ENCODE results near the gene MAP2K2. TPM values are rescaled to one million over a fixed set of nuclear protein-coding genes. Genes with fewer than 3 reads are reported as not detected.

Gene MAP2K2
- total RNA-seq, 1 experiment from 2014 or later = 171 TPM

GRCh38 chr19:4049432-4049831 is 74.5 kb downstream of the MAP2K2 start:
- no peaks in the 10 kb centered on the region for H3K27me3 Mint-ChIP-seq (ENCODE audit: insufficient read depth, unreplicated experiment)
- CTCF ChIA-PET = interaction anchor here (0.6 kb wide), 1 partner anchor 295 kb away, joined by 3 read pairs; no protein-coding TSS in a partner anchor
- H3K4me1 Mint-ChIP-seq (ENCODE audit: insufficient read depth, unreplicated experiment) = peaks cover 34% of the 10 kb centered on the region
- no peak overlapping the region for H3K4me3 Mint-ChIP-seq (ENCODE audit: unreplicated experiment)
- H3K27ac Mint-ChIP-seq (ENCODE audit: low read depth, unreplicated experiment) = no peak overlapping the region
- POLR2A ChIA-PET = interaction anchor here (0.7 to 1.2 kb wide), 2 partner anchors 64 to 159 kb away, joined by 3 to 4 read pairs; partner anchors contain the start of gene EEF2
- no peak for DNase-seq (ENCODE audit: unreplicated experiment)
- TF ChIP-seq CTCF (IDR thresholded peaks at IDR 0.05; ENCODE audit: unreplicated experiment) = no peak
- H3K36me3 Mint-ChIP-seq (ENCODE audit: insufficient read depth, unreplicated experiment) = peaks cover 93% of the 10 kb centered on the region
- H3K9me3 Mint-ChIP-seq (ENCODE audit: unreplicated experiment) = no peaks in the 10 kb centered on the region
- intact Hi-C loops (cut with micrococcal nuclease) = no loop called here
- BruUV-seq (replicated peaks) = no TSS peak

- no peak overlapping the region for H3K4me3 Mint-ChIP-seq (ENCODE audit: unreplicated experiment)
- no TSS peak for BruUV-seq (replicated peaks)
- H3K27me3 Mint-ChIP-seq (ENCODE audit: insufficient read depth, unreplicated experiment) = no peaks in the 10 kb centered on the region
- ChIA-PET POLR2A (no interaction called here), CTCF (no interaction called here)
- no peaks in the 10 kb centered on the region for H3K9me3 Mint-ChIP-seq (ENCODE audit: unreplicated experiment)
- TF ChIP-seq CTCF (IDR thresholded peaks at IDR 0.05; ENCODE audit: unreplicated experiment) = no peak
- H3K4me1 Mint-ChIP-seq (ENCODE audit: insufficient read depth, unreplicated experiment) = peaks cover 18% of the 10 kb centered on the region
- intact Hi-C loops (cut with micrococcal nuclease) = no loop called here
- no peak overlapping the region for H3K27ac Mint-ChIP-seq (ENCODE audit: low read depth, unreplicated experiment)
- H3K36me3 Mint-ChIP-seq (ENCODE audit: insufficient read depth, unreplicated experiment) = peaks cover 75% of the 10 kb centered on the region
- no peak for DNase-seq (ENCODE audit: unreplicated experiment)
Observed at GRCh38 chr19:4046946-4047683, 76.8 kb downstream of the MAP2K2 start.

- H3K9me3 Mint-ChIP-seq (ENCODE audit: unreplicated experiment) = no peaks in the 10 kb centered on the region
- intact Hi-C loops (cut with micrococcal nuclease) = no loop called here
- TF ChIP-seq CTCF (IDR thresholded peaks at IDR 0.05; ENCODE audit: unreplicated experiment) = no peak
- H3K27ac Mint-ChIP-seq (ENCODE audit: low read depth, unreplicated experiment) = no peak overlapping the region
- H3K27me3 Mint-ChIP-seq (ENCODE audit: insufficient read depth, unreplicated experiment) = no peaks in the 10 kb centered on the region
- no peak for DNase-seq (ENCODE audit: unreplicated experiment)
- ChIA-PET POLR2A (no interaction called here), CTCF (no interaction called here)
- H3K4me3 Mint-ChIP-seq (ENCODE audit: unreplicated experiment) = no peak overlapping the region
- H3K36me3 Mint-ChIP-seq (ENCODE audit: insufficient read depth, unreplicated experiment) = peaks cover 75% of the 10 kb centered on the region
- peaks cover 11% of the 10 kb centered on the region for H3K4me1 Mint-ChIP-seq (ENCODE audit: insufficient read depth, unreplicated experiment)
- BruUV-seq (replicated peaks) = no TSS peak
Observed at GRCh38 chr19:4046362-4046691, 77.6 kb downstream of the MAP2K2 start.

- ChIA-PET CTCF (no interaction called here), POLR2A (no interaction called here)
- no peak for DNase-seq (ENCODE audit: unreplicated experiment)
- BruUV-seq (replicated peaks) = no TSS peak
- H3K9me3 Mint-ChIP-seq (ENCODE audit: unreplicated experiment) = no peaks in the 10 kb centered on the region
- H3K4me3 Mint-ChIP-seq (ENCODE audit: unreplicated experiment) = no peak overlapping the region
- peaks cover 78% of the 10 kb centered on the region for H3K36me3 Mint-ChIP-seq (ENCODE audit: insufficient read depth, unreplicated experiment)
- no peak overlapping the region for H3K27ac Mint-ChIP-seq (ENCODE audit: low read depth, unreplicated experiment)
- peaks cover 6% of the 10 kb centered on the region for H3K4me1 Mint-ChIP-seq (ENCODE audit: insufficient read depth, unreplicated experiment)
- no peaks in the 10 kb centered on the region for H3K27me3 Mint-ChIP-seq (ENCODE audit: insufficient read depth, unreplicated experiment)
- no peak for TF ChIP-seq CTCF (IDR thresholded peaks at IDR 0.05; ENCODE audit: unreplicated experiment)
- intact Hi-C loops (cut with micrococcal nuclease) = no loop called here
Observed at GRCh38 chr19:4045597-4046361, 78.1 kb downstream of the MAP2K2 start.

Measured in MCF 10A (cell line).